C4-2B (cell line): Measurements from ENCODE around the gene ARRDC4.

Experiments
- H3K27ac ChIP-seq: fragments of 450-650 bp; 2 replicates; pipeline ENCODE4 v1.5.1; 2017
- CTCF ChIP-seq: fragments of 450-650 bp; conservative IDR thresholded peaks from 2 replicates; pipeline ENCODE4 v1.5.1; 2017; ENCODE audit warnings: mild to moderate bottlenecking
- ZFX ChIP-seq: fragments of 450-650 bp; IDR thresholded peaks from 2 replicates; pipeline ENCODE4 v1.6.1; 2017

ARRDC4 gene

DNA sequence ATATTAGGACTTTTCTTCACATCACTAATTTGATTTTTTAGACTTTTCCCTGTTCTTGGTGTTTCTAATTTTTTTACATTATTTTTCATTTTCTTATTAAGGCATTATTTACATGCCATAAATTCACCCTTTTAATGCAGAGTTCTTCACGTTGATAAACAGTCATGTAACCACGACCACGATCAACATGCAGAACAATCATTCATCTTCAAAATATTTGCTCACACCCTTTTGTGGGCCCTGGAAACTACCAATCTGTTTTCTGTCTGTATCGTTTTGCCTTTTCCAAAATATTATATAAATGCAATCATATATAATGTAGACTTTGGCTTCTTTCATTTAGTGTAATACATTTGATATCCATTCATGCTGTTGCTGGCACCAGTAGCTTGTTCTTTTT, 48.7 kb downstream of the ARRDC4 start:
- TF ChIP-seq CTCF (no peak), ZFX (no peak)
- H3K27ac ChIP-seq, result no peak overlapping the region

DNA sequence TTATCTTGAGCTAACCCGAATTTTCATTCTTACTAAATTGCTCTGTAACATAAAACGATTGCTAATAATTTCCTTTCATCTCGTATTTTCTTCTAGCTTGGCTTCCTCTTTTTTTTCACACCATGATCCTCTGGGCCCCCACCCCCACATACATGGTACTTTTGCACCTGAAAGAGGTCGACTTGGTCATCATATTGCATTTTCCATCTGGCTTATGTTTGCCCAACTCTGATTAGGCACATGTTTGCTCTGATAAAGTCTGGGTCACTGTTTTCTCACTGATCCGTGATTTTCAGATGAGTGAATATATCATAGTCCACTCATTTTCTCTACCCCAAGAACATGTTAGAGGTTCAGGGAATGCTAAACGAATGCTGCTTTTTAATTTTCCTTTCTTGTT, 49.5 kb downstream of the ARRDC4 start:
- H3K27ac ChIP-seq, result no peak overlapping the region
- TF ChIP-seq ZFX (no peak), CTCF (no peak)

- no peak for TF ChIP-seq CTCF
- no peak for TF ChIP-seq ZFX
- H3K27ac ChIP-seq, result no peak overlapping the region
These were observed 51.9 kb downstream of the ARRDC4 start for GRCh38 chr15:98012354-98012753.

GRCh38 chr15:98013631-98014030, 53.1 kb downstream of the ARRDC4 start:
- TF ChIP-seq ZFX (no peak), CTCF (no peak)
- no peak overlapping the region for H3K27ac ChIP-seq

DNA sequence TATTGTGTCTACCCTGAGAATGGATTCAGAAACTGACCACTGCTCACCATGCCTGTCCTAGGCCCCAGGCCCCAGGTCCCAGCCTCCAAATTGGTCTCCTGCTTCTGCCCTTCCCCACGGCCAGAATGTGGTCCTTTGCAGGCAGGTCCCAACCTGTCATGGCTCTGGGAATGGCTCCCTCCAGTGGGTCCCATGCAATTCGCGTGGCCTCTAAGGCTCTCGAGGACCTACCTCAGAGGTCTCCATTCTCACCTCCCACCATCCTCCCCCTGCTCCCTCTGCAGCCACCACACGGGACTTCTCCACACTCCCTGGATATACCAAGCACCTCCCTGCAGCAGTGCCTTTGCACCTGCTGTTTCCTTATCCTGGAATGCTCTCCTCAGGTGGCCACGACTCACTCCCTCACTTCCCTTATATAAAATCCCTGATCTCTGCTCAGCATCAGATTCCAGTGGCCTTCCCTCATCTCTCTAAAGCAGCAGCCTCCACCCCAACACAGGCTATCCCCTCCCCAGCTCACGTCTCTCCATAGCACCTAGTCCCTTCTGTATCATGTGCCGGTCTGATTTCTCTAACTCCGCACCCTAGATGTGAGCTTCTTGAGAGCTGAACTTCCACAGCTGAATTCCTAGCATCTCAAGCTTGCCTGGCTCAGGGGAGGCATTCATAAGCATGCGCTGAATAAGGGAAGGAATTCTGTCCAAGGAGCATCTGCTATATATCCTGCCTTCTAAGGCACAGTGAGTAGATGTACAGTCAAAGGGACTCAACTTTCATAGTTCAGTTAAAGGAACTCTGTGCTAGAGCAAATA, 56.9 kb downstream of the ARRDC4 start:
- H3K27ac ChIP-seq, result no peak overlapping the region
- TF ChIP-seq ZFX, result no peak

DNA sequence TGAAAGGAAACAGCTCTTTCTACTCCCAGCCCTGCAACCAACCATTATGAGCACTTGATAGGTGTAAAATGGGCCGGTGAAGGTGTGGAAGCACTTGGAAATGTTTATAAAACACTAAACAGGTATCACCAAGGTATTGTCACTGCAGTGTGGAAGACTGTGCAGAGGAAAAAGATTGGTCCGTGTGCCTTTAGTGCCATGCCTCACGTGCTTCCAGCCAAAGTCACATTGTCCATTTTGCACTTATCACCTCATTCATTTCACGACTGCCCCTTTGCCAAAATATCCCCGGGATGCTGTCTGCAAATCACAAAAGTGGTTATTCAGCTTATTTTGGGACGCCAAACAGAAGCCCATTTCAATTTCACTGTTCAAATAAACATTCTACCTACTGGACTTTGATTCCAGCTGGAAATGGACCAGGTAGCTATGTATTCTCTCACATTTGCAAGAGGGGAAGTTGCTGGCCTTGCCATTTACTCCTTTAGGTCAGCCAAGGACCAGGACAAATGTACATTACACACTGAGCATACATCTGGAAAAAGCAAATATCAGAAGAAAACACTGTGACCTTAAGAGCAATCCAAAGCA, 58.4 kb downstream of the ARRDC4 start:
- H3K27ac ChIP-seq, result no peak overlapping the region
- TF ChIP-seq CTCF (no peak), ZFX (no peak)
